GM10847 (cell line): ENCODE measurements around the gene SOCS7.

Source experiments
- POLR2A ChIP-seq: IDR thresholded peaks from 2 replicates; pipeline ENCODE4 v1.6.1; 2011; ENCODE audit not compliant: insufficient read length; ENCODE audit errors: extremely low read depth

The SOCS7 gene

DNA sequence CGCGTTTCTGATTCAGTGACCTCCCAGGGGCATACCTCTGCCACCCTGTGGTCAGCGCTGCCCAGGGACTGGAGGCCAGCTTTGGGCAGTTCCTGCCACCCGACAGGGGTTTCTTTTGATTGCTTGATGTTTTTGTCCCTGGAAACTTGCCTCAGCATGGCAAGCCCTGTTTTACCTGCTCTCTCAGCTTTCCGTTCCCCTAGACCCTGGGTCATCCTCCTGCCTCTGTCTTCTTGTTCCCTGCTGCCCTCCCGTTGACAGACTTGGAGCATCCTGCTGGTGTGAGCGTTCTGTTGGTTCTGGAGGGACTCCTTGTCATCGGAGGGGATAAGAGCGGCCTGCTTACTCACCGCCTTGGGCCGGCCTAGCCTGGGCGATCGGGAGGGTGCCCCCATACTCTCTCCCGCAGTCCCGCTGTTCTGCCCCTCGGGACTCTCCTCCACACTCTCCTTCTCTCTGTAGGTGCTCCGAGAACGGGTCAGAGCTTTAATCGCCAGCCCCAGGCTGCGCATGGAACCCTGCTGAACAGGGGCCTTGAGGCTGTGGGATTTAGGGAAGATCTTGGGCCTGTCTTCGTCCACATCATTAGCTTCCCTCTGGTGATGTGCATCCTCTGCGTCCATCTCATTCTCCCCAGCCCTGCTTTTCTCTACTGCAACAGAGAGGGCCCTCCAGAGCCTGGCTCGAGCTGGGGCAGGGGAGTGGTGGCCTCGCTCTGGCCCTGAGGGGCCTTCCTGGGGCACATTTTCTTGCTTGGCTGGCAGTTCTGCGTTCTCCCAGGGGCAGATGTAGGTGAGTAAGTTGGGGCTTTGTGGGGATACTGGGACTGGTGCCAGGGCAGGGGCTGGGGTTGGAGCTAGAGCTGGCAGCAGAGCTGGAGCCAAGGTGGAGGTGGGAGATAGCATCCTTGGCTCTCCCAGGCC, 21.6 kb upstream of the SOCS7 start:
- no peak for TF ChIP-seq POLR2A

GRCh38 chr17:38330941-38331411, 20.7 kb upstream of the SOCS7 start:
- no peak for TF ChIP-seq POLR2A

GRCh38 chr17:38332735-38333134, 18.9 kb upstream of the SOCS7 start:
- TF ChIP-seq POLR2A = no peak

DNA sequence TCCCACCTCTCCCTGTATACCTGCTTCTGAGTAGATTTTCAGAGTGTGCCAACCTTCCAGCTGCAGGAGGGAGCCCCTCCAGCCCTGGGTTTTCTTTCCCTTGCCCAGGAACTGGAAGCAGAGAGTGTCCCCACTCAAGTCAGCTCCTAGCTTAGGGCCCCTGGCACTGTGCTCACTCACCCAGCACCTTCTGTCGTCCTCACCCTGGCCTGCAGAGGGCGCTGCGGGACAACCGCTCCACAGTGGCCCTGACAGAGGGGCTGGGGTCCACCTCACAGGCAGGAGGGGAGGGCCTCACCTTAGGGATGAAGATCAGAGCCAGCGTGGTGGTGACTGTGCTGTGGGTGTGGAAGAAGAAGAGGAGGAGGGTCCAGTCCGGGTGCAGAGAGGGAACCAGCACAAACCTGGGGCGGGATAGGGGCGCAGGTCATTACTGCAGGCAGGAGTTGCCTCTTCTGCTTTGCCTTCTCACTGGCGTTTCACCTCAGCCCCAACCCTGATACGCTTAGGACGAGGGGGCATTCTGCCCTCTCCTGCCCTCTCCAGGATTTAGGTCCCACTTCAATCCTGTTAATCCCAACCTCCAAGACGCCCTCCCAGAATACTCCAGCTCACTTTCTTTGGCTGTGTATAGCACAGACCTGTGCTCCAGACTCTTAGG, 17.9 kb upstream of the SOCS7 start:
- TF ChIP-seq POLR2A = no peak

DNA sequence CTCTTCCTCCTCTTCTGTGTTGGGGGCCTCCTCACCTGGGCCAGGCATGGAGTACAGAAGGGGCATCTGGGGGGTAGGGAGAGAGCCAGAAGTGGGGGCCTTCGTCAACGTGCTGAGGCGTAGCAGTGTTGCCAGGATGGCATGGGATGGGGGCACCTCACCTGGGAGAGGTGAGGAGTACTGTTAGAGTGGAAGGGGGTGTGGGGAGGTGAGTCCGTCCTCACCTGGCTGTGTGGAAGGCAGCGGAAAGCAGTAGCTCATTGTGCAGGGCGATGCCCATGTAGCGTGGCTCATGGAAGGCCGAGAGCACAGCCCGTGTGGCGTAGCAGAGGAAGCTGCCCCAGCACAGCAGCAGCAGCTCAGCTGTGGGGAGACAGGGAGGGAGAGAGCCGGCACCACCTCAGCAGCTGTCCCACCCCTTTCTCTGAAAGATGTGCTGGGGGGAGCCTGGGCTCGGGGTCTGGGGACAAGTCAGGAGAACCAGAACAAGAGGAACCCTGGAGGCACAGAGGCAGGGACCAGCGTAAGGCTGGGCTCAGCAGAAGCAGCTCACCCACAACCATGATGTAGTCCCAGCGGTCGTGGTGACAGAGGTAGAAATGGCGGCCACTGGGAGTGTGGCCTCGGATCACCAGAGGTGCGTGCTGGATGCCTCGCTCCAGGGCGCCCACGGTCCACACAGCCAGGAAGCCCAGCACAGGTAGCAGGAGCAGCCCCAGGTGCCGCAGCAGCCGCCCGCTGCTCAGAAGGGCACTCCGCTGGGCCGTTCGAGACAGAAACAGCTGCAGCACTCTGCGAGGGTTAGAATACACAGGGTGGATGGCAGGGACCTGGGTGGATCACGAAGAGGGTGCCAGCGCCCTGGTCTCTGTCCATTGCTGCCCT, 16.9 kb upstream of the SOCS7 start:
- TF ChIP-seq POLR2A = no peak

GRCh38 chr17:38336838-38337237, 14.8 kb upstream of the SOCS7 start:
- TF ChIP-seq POLR2A = no peak

GRCh38 chr17:38338053-38338452, 13.6 kb upstream of the SOCS7 start:
- TF ChIP-seq POLR2A = no peak

DNA sequence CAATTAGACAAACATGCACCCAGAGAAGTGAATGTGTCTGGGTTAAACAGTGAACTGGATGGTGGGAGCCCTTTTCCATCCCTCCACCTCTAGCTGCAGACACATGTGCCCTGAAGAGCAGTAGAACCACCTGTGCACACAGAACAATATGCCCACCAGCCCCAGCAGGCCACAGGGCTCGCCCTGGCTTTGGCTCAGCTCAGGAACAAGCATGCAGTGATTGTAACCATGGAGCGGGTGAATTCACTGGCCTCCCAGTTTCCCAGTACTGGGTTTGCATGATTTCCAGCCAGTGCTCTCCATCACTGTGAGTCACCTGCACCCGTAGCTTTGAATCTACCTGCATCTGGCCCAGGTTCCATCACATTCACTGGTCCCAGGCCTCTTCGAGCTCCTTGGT, 13.1 kb upstream of the SOCS7 start:
- TF ChIP-seq POLR2A = no peak

- TF ChIP-seq POLR2A = no peak
Measured at GRCh38 chr17:38339891-38340290, 11.8 kb upstream of the SOCS7 start.

DNA sequence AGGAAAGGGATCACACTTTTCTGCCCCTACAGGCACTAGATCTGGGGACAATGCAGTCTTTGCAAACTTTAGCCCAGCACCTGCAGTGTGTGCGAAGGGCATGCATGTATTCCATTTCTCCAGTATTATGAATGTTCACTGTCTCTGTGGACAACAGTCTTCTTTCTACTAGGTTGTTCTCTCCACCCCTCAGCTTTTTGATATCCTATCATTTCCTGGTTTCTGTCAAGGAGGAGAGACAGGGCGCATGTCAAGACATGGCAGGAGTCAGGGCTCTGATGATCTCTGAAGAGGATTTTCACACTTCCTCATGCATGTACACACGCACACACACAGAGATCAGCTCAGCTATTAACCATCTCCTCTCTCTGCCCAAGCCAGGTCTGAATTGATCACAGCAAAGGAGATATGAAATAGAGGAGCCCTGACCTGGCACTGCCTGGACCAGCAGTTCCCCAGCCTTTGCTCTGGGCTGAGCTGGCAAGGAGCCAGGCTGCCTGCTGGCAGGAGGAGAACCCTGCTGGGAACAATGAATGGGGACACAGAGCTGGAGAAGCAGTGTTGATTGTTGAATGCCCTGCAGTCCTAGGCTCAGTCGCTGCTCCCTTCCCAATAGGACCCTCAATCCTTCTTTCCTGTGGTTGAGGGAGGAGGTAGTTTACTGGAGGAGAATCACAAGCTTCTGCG, 10.5 kb upstream of the SOCS7 start:
- TF ChIP-seq POLR2A = no peak

GRCh38 chr17:38342886-38343607, 8.6 kb upstream of the SOCS7 start:
- no peak for TF ChIP-seq POLR2A

GRCh38 chr17:38343608-38344419, 7.8 kb upstream of the SOCS7 start, which contains the start of gene GPR179:
Gene GPR179 (minus strand): TSS chr17:38343956. CDS start chr17:38343789, 167 bp downstream.
- TF ChIP-seq POLR2A = no peak

DNA sequence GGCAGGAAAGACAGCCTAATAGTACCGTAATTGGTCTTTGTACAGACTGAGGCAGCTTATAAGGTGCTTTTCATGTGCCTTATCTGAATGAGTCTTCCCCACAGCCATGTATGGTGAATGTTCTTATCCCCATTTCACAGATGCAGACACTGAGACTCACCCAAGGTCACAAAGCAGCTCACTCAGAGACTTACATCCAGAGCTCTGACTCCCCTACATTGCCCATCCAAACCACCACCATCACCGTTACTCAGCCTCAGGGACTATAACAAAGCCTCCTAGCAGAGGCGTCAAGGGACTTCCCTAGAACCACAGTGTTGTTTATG, 7.3 kb upstream of the SOCS7 start:
- no peak for TF ChIP-seq POLR2A
